Kidney capillary endothelial cell (primary cell): ENCODE results near the gene ARHGEF33.

Experiments
- DNase-seq: peaks from one replicate; pipeline ENCODE4 v3.0.0-alpha.2; 2018; ENCODE audit warnings: low spot score

Gene ARHGEF33

DNA sequence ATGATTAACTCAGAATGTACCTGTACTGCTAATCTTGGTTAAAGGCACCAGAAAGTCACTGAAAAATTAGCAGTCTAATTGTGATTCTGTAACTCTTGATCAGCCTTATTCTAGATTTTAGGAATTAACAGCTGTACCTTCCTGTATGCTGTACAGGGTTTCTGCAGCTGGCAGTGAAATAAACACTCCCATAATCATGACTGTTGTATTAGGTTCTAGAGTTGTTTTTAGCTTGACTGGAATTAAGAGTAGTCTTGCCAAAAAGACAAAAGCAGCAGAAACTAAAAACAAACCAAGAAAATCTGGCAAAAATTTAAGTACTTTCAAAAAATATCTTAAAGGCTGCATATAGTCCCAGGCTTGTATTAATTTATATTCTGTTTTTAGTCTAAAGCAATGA lies 127.7 kb downstream of the ARHGEF33 start:
- DNase-seq = no peak

DNA sequence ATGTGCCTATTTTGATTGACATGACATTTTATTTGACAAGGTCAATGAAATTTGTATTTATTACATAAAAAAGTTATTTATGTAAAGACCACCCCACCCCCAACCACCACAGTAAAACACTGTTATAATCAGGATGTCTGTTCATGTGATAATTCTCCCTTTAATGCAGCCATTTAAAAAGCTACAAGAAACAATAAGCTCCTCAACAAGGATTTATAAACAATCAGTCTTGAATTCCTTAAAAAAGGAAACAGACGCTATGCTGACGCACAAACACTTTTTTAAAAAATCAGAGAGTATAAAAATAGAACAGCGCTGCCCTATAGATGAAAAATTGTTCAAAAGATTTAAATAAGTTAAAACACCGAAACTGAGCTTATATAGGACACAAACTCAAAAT lies 129.0 kb downstream of the ARHGEF33 start:
- peak; percentile 63 for DNase-seq

DNA sequence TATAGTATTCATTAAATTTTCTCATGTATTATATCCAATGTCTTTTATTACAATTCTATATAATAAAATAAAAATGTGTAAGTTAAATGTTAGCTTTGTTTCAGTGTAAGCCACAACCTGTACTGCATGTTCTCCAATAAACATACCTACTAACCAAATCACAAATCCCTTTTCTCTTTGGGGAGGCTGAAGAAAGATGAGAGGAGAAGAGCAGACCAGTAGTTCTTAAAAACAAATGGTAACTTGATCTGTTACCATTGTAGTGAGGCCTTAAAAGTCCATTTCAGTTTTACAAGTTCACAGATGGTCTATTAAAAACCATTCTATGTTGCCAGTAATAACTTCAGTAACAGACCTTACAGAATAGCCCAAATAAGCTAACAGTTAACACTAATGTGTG lies 130.7 kb downstream of the ARHGEF33 start:
- DNase-seq = no peak

DNA sequence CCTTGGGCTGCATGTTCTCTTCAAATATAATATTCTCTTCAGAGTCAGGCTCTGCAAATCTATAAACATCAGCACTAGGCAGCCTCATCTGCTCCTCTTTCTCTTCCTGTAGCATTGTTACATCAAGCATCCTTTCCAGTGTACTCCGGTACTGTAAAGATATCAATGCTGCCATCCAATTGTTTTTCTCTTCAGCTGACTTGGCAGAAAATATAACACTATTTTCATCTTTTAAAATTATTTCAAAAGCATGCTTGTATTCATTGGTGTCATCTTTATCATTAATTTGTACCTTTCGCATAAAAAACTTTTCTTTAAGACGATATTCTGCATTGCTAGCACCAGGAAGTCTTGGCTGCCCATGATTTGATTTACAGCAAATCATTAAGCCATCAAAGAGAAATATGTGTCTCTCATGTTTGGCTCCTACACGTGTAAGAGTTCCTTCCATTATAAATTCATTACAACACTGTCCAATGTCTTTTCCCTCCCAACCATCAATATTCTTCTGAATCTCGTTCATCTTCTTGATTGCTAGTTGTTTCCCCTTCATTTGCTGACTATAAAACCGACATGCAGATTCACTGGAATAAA lies 133.1 kb downstream of the ARHGEF33 start:
- no peak for DNase-seq

DNA sequence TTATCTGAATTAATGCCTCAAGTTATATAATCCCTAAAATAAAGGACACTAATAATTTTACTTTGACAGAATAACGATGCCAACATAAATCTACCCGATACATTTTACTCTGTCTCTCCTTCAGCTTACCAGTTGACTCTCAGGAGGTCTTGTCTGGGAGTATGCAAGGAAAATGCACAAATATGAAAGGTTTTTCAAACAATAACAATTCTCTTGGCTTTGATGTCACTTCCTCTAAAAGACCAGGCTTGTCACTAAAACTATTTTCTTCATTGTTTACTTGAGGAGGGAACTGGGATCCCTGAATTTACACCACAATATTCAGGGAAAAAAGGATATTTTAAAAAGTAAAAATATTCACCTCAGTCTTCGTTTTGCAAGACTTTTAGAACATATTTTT lies 134.0 kb downstream of the ARHGEF33 start:
- peak; percentile 42 for DNase-seq

DNA sequence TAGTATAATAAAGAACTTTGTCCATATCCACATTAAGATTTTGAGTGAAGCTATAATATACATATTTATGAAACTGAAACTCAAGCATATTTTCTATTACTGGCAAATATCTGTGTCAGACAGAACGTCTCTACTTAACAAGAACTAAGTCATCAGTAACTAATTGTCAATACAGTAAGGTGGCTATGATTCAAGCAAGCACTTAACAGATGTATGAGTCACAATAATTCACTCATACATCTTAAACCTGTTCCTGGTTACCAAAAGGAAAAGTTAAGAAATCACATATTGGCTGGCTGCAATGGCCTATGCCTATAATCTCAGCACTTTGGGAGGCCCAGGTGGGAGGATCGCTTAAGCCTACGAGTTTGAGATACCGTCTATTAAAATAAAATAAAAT lies 135.2 kb downstream of the ARHGEF33 start:
- peak; percentile 49 for DNase-seq
